Measurements from ENCODE around the gene DCDC1. TPM values are rescaled to one million over a fixed set of nuclear protein-coding genes. Genes with fewer than 3 reads are reported as not detected.
A peak's percentile ranks its signal among the peaks of the same experiment; 100 is the strongest.

The DCDC1 gene
- total RNA-seq, 1 experiment from 2014 or later: 2.1 TPM

DNA sequence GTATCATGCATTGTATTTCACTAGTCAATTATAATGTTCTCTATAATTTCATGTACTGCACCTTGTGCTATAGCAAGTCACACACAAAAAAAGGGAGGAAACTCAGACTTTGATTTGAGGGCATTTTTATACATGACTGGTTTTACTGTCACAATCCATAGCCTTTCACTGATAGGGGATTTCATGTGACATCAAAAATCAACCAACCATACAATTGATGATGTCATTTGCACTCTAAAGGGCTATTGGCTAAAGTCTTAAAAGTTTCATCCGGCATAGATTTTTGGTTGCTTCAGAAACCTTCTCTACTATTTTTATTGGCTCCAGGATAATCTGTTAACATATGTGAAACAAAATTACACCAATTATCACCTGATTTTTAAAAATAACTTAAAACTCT, 237.8 kb downstream of the DCDC1 start:
- in situ Hi-C loops (cut with HindIII; ENCODE audit: low sequenced_read_pairs): no loop called here
- no peak for DNase-seq (ENCODE audit: low spot score)

DNA sequence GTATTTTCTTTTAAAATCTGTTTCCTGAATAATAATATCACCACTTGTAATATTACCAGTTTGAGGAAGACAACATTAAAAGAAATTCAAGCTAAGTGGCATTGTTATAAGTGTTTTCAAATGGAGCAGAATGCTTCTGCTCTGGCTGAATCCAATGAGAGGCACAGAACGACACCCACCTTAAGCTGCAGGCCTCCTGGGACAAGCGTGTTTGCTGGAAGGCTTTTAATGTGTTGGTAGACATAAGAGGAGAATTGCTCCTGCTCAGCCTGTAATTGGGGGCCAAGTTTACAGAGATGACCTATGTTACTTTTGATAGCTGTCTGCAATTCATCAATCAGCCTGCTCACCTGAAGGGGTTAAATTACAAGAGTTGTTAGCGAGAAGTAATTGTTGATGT, 242.2 kb downstream of the DCDC1 start:
- DNase-seq (ENCODE audit: low spot score): no peak
- in situ Hi-C loops (cut with HindIII; ENCODE audit: low sequenced_read_pairs): no loop called here

DNA sequence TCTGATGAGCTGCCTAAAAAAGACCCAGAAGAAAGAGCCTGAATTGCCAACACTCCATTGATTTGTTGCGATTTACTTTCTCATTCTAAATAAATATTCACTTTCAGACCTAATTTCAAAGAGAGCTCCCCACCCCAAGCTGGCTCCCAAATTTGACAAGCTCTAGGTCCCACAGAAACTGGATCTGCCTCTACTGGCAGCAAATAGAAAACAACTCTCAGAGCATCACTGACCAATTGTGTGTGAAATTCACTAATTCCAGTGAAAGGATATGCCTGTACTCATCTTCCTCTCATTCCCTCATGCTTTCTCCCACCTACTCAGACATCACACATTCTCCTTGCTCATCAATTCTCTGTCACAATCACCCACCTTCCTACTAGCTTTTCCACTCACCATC, 249.1 kb downstream of the DCDC1 start:
- in situ Hi-C loops (cut with HindIII; ENCODE audit: low sequenced_read_pairs): no loop called here
- no peak for DNase-seq (ENCODE audit: low spot score)

DNA sequence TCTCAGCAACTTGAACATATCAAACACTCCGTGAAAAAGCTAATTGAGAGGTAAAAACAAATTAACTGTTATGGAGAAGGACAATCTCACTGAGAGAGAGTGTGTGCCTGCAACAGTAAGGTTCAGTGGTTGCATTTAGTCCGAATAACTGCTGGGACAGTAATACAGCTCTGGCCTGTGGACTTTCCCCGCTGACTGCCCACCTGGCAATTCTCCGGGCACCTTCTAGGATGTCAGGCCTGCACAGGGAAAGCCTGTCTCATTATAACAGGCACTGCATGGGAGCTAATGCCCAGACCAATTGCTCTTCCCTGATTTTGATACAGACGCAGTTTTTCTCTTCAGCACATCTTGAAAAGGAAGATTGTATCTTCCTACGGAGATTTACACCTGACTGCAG, 251.0 kb downstream of the DCDC1 start:
- in situ Hi-C loops (cut with HindIII; ENCODE audit: low sequenced_read_pairs): no loop called here
- peak; percentile 75 for DNase-seq (ENCODE audit: low spot score)

DNA sequence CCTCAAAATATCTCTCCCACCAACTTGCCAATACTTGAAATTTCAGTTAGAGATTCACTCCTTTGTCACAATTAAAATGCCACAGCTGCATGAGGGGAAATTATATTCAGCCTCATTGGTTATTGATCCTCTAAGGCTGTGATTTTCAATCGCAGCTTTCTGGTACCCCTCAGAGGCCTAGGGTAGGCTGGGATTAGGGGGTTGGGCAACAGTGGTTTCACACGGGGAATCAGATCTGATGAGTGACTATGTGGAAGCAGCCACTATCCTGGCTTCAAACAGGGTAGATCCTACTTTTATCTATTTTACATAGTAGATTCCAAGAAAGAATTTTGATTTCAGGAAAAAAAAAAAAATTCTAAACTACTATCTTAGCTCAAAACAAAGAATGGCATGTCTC, 252.5 kb downstream of the DCDC1 start:
- in situ Hi-C loops (cut with HindIII; ENCODE audit: low sequenced_read_pairs): no loop called here
- DNase-seq (ENCODE audit: low spot score): no peak

DNA sequence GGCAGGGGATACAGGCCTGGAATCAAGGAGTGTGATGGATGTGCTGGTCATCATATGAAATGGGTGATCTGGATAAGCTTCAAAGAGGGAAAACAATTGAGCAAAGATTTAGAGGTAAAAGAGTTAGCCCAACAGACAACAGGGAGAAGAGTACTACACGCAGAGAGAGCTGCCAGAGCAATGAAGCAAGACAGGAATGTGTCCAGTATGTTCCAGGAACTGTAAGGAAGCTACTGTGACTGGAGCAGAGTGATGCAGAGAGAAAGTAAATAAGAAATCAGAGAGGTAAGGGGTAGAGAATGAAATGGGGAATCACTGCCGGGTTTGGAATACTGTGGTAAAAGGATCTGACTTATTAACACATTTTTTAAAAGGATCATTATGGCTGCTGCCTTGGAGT, 255.1 kb downstream of the DCDC1 start:
- in situ Hi-C loops (cut with HindIII; ENCODE audit: low sequenced_read_pairs): no loop called here

DNA sequence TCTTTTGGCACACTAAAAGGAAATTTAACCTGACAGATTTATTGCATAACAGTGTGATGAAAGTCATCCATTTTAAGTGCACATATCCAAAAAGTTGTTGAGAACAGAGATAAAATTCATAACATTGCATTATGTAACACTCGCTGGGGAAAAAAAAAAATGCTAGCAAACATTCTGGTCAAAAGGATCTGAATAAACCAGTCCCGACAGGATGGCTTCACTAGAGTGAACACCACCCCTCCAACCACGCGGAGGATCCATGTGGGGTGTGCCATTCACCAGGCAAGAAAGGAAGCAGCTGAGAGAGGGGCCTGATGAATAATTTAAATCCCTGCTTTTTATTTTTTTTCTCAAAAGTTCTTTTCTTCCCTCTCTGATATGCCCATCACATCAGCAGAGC, 258.7 kb downstream of the DCDC1 start:
- no peak for DNase-seq (ENCODE audit: low spot score)
- in situ Hi-C loops (cut with HindIII; ENCODE audit: low sequenced_read_pairs): no loop called here

More for the DNA sequence above, 255.1 kb downstream of the DCDC1 start:
- DNase-seq (ENCODE audit: low spot score): no peak

DNA sequence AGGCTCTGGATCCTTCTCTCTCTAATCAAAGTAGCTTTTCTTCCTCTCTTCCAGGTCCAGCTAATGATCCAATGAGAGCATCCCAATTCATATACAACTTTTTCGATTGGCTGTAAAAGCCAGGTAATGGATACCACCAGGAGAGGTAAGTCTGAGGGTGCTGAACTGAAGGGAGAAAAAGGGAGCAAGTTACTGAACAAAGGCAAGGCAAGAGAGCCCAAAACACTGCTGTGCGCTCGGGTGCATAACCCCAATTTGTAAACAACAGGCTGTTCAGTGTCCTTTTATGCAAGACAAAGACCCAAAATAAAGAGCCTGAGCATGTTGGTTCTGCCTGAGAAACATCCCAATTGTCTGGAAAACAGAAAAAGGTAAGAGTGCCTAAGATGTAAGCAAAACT, 260.1 kb downstream of the DCDC1 start:
- no peak for DNase-seq (ENCODE audit: low spot score)
- in situ Hi-C loops (cut with HindIII; ENCODE audit: low sequenced_read_pairs): no loop called here

DNA sequence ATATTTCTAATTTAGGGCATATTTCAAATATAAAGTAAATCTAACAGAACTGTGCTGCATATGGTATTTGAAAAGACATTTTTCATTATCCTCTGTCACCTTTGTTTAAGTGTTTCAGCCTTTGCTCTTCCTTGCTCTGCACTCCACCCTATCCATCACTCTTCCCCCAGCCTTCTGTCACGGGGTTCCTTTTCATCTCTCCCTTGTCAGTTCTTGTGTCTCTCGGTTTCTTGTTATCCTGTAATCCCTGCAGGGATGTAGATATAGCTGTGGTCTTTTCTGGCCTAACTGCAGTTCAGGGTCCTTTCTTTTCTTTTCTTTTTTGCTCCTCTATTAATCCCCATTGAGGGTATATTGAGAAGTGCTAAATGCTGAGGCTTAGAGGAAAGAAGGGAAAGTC, 261.9 kb downstream of the DCDC1 start:
- in situ Hi-C loops (cut with HindIII; ENCODE audit: low sequenced_read_pairs): no loop called here
- DNase-seq (ENCODE audit: low spot score): no peak

DNA sequence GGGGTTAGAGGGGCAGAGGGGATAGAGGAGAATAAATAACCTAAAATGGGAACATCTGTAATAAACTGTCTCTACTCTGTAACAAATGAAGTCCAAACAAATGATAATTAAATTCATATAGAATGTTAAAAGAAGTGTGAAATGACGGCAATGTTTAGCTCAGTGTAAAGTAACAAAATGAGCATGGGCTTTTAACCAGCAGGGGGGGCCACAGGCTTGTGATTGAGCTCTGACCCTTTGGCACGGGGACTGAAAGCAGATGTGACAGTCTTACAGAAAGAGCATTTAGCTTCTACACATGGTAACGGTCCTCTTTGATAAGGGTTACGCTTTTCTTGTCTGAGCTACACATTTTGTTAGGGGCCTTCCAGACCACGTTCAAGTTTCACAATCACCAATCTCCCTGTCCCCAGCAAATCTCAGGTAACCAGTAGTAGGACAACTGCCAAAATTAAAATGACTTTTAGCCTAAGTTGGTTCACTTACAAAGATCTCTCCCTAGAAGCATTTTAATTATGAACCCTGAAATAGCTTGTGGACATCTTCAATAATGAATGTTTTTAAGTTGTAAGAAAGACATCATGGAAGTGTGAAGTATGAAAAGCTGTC, 262.5 kb downstream of the DCDC1 start:
- in situ Hi-C loops (cut with HindIII; ENCODE audit: low sequenced_read_pairs): no loop called here
- peak; percentile 54 for DNase-seq (ENCODE audit: low spot score)

DNA sequence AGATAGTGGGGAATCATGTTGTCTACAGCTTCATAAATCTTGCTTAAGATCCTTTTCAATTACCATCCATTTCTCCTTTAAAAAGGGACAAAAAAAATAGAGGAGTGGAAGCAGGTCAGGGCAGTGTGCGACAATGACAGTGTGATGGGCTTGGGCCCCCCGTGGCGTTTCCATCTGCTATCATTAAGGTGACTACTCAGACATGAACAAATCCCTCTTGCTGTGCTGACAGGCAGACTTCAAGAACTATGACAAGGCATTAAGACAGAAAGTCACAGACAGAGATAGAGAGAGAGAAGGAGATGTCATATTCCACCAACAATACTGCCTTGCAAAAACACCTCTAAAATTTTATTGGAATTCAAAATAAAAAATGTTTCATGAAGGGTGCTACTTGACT, 263.2 kb downstream of the DCDC1 start:
- in situ Hi-C loops (cut with HindIII; ENCODE audit: low sequenced_read_pairs): no loop called here
- peak; percentile 93 for DNase-seq (ENCODE audit: low spot score)

DNA sequence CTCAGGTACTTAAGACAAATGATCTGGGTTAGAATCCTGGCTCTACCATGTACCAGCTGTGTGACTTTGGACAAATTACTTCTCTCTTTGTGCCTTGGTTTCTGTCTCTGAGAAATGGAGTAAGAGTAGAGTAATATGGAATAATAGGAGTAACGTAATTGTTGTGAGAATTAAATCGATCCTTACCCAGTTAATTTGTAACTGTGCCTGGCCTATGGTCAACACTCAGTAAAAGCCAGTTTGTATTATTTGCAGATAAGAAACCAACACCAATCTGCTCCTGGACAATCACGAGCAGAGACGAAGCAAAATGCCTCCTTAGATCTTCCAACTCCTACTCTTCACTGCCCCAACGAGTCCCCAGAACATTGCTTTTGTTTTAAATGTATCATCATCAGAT, 266.7 kb downstream of the DCDC1 start:
- no peak for DNase-seq (ENCODE audit: low spot score)
- in situ Hi-C loops (cut with HindIII; ENCODE audit: low sequenced_read_pairs): no loop called here

DNA sequence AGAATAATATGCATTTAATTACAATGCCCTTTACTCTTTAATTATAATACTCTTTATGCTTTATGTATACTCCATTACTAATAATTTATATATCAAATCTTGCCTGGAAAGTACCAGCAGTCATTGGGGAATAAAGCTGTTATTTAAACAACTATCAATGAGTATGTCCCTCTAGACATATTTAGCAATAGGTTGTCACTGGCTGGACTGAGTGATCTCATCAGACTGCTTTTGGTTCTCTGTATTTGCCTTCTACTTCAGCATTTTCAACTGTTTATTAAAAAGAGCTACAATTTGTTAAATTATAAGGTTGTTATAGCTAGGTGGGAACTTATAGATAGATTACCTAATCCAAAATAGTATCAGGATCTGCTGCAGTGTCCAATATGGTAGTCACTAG, 267.2 kb downstream of the DCDC1 start:
- DNase-seq (ENCODE audit: low spot score): no peak
- in situ Hi-C loops (cut with HindIII; ENCODE audit: low sequenced_read_pairs): no loop called here

DNA sequence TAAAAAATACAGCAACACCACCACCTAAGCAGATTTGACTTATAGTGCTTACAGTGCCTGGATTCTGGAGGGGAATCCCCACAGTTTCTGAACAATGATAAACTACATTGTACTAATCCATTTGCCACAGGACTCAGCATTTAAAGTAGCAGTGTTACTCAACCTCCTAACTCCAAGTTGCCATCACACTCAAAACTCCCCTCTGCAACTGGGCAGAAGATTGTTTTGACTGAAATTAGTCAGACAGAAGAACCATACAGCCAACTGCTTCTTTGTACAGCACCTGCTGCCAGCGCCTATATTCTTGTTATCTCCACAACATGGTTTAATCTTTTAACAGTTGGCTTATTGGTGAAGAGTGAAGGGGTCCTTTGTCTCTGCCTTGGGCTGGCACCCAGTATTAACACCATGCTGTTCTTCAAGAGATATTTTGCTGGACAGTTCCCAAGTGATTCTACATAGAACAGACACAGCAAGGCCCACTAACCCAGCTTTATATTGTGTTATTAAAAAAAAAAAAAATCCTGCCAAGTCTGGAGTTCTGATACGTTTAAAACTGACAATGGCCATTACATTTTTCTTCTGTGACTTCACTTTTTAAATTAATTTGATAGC, 273.2 kb downstream of the DCDC1 start:
- DNase-seq (ENCODE audit: low spot score): no peak
- in situ Hi-C loops (cut with HindIII; ENCODE audit: low sequenced_read_pairs): no loop called here

DNA sequence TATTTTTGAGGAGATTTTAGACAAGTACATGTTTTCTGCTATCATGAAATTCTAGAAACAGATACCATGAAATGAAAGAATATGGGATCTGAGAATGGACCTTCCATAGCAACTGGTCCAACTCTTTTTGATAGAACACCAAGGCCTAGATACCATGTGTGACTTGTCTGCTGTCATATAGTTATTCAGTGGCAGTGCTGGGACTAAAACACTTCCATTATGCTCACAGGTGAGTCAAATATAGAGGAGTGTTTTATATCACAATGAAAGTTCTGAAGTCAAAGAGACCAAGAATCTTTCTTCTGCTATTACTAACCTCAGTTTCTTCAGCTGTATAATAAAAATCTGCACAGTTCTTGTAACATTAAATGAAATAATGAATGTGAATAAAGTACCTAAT, 276.9 kb downstream of the DCDC1 start:
- no peak for DNase-seq (ENCODE audit: low spot score)
- in situ Hi-C loops (cut with HindIII; ENCODE audit: low sequenced_read_pairs): no loop called here

DNA sequence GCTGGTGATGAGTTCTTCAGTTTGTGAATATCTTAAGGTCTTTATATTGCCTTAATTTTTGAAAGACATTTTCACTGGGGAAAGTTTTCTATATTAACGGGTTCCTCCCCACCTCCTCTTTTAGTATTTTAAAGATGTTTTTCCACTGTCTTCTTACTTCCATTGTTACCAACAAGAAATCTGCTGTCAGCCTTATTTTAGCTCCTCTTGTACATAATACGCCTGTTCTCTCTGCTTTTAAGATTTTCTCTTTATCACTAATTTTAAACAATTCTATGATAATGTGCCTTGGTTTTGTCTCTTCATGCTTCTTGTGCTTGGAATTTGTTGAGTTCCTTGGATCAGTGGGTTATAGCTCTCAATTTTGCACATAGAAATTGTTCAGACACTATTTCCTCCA, 280.4 kb downstream of the DCDC1 start:
- in situ Hi-C loops (cut with HindIII; ENCODE audit: low sequenced_read_pairs): no loop called here
- DNase-seq (ENCODE audit: low spot score): no peak

DNA sequence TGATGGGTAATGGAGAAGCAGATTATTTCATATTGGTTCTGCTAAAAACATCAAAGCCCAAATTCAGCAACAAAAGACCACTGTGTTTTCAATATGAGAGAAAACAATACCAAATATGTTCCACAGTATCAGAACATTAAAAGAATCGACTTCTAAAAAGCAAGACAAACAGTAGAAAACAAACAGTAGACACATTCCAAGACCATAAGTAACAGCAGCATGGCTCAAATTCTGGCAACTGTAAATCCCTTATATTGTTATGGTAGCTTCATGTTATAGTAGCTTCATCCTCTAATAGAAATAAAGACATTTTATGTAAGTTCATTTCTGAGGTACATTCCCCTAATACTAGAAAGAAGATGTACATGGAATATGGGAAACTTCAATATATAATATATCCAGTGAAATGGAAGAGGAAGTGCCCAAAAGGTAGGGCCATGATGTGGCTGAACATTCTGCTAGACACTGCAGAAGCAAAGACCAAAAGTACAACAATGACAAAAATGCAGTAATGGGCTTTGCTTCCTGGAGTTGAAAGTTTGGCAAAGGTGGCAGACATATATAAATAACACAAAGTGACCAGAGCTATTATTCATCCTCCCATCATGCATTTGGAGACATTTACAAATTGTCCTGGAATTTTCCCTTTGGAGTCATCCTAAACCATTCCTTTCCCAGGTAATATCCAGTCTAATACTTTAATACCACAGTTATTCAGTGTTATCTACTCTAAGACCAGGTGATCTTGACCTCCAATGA, 299.9 kb downstream of the DCDC1 start:
- in situ Hi-C loops (cut with HindIII; ENCODE audit: low sequenced_read_pairs): no loop called here
- DNase-seq (ENCODE audit: low spot score): no peak

DNA sequence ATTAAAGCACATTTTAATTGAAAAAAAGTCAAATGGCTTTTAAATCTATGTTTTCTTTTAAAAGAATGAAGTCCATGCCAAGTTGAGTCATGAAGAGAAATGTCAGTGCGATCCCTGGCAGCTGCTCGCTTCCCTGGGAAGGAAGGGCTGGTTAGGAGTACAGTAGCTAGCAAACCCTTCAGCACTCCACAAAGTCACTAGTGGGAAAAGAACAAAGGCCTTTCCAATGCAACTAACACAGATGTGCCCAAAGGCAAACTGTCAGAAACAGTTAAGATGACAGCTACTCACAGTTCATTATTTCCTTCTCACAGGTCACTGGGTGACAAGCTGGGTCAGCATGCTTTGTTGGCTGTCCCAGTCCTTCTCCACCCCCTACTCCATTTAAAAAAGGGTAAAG, 308.7 kb downstream of the DCDC1 start:
- no peak for DNase-seq (ENCODE audit: low spot score)
- in situ Hi-C loops (cut with HindIII; ENCODE audit: low sequenced_read_pairs): no loop called here

DNA sequence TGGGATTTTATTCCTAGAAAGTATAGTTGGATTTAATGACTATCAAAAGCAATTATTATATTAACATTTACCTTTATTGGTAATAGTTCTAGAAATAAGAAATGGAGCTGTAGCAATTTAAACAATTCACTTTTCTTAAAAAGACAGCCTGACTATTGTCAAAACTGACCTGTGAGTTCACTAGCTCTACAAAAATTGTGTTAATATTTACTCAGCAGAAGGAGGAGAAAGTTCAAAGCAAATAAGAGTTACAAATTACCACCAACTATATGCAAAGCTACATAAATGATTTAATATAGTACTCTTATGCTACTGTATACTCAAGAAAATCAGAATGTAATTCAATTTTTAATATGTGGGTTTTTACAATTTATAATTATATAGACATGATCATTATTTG, 310.0 kb downstream of the DCDC1 start:
- DNase-seq (ENCODE audit: low spot score): no peak
- in situ Hi-C loops (cut with HindIII; ENCODE audit: low sequenced_read_pairs): no loop called here

DNA sequence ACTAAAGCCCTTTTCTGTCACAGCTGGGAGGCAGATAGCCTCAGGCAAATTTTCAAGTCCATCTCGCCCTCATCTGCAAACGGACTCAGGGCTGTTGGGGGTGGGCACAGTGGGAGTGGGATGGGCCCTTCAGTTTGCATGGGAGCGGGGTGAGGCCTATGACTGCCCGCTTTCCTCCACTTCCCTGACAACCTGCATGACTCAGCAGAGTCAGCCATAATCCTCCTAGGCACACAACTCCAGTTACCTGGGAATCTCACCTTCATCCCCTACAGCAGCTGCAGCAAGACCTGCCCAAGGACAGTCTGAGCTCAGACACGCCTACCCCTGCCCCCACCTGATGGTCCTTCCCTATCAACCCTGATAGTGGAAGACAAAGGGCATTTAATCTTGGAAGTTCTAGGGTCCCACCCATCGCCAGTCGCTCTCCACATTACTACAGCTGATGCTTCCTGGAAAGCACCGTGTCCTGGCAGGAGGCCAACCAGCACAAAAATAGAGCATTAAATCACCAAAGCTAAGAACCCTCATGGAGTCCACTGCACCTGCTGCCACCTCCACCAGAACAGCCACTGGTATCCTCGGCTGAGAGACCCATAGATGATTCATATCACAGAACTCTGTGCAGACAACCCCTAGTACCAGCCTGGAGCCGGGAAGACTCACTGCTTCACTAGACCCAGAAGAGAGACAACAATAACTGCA, 319.3 kb downstream of the DCDC1 start:
- DNase-seq (ENCODE audit: low spot score): no peak
- in situ Hi-C loops (cut with HindIII; ENCODE audit: low sequenced_read_pairs): no loop called here
